ENCODE data around the gene ZFPM1.

ZFPM1 gene

DNA sequence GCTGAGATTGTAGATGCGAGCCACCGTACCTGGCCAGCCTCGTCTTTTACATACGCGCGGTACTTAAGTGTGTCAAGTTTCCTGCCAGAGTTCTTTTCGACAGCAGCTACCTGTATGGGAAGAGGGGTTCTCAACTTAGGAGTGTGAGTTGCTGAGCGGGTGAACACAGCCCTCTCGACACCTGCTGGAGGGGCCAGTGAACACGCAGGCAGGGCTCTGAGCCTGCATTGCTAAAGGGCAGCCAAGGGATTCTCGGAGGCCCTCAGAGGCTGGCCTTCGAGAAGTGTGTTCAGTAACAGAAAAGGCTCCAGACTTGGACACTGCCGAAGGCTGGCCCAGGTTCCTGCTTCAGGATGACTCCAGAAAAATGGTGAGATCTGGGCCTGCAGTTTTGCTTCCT, 123.2 kb downstream of the ZFPM1 start (continued):
- TF ChIP-seq TCF4 (CRISPR knock-in tag; IDR thresholded peaks at IDR 0.05; ENCODE audit: borderline replicate concordance) = no peak

DNA sequence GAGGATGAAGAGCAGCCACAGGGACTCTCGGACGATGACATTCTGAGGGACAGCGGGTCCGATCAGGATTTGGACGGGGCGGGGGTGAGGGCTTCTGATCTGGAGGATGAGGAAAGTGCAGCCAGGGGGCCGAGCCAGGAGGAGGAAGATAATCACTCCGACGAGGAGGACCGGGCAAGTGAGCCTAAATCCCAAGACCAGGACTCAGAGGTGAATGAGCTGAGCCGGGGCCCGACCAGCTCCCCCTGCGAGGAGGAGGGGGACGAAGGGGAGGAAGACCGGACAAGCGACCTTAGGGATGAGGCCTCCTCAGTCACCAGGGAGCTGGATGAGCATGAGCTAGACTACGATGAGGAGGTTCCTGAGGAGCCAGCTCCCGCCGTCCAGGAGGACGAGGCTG, 124.1 kb downstream of the ZFPM1 start:
- TF ChIP-seq RARB (CRISPR knock-in tag; IDR thresholded peaks at IDR 0.05) = no peak
- no peak for TF ChIP-seq ZNF565 (CRISPR knock-in tag; conservative IDR thresholded peaks at IDR 0.05; ENCODE audit: low read depth)
- TF ChIP-seq ISL1 (CRISPR knock-in tag; IDR thresholded peaks at IDR 0.05) = no peak
- no peak for TF ChIP-seq TOX (CRISPR knock-in tag; IDR thresholded peaks at IDR 0.05; ENCODE audit: borderline replicate concordance)
- TF ChIP-seq, protein P1, sequence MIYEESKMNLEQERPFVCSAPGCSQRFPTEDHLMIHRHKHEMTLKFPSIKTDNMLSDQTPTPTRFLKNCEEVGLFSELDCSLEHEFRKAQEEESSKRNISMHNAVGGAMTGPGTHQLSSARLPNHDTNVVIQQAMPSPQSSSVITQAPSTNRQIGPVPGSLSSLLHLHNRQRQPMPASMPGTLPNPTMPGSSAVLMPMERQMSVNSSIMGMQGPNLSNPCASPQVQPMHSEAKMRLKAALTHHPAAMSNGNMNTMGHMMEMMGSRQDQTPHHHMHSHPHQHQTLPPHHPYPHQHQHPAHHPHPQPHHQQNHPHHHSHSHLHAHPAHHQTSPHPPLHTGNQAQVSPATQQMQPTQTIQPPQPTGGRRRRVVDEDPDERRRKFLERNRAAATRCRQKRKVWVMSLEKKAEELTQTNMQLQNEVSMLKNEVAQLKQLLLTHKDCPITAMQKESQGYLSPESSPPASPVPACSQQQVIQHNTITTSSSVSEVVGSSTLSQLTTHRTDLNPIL (CRISPR knock-in tag; IDR thresholded peaks at IDR 0.05; ENCODE audit: low read depth) = no peak
- no peak for TF ChIP-seq ZFP30 (CRISPR knock-in tag; IDR thresholded peaks at IDR 0.05)
- no peak for ATAC-seq

DNA sequence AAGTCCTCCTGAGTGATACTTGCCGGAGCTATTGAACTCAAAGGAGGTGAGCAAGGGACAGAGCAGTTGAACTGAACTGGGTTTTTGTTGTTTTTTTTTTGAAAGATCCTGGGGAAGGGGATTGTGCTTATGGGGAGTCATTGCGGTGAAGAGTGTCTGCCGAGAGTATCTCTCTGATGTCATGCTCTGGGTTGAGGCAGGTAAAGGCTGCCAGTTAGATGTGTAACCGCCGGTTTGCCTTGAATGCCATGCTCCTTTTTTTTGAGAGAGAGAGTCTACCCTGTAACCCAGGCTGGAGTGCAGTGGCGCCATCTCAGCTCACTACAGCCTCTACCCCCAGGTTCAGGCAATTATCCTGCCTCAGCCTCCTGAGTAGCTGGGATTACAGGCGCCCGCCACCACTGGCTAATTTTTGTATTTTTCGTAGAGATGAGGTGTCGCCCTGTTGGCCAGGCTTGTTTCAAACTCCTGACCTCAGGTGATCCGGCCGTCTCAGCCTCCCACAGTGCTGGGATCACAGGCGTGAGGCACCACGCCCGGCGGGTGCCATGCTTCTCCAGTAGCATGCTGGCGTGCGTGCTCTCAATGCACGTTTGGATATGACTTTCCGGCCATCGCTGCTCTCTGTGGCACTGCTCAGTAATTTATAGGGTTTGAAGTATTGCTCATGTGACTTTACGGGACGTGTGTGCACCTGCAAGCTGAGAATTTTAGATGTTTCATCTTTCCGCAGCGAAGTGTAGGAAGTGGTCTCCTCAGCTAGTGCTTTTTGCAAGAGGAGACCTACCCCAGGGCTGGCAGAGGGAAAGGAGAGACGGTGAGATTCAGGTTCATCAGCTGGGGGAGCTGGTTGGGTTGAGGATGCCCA, 125.6 kb downstream of the ZFPM1 start:
- ATAC-seq = no peak

DNA sequence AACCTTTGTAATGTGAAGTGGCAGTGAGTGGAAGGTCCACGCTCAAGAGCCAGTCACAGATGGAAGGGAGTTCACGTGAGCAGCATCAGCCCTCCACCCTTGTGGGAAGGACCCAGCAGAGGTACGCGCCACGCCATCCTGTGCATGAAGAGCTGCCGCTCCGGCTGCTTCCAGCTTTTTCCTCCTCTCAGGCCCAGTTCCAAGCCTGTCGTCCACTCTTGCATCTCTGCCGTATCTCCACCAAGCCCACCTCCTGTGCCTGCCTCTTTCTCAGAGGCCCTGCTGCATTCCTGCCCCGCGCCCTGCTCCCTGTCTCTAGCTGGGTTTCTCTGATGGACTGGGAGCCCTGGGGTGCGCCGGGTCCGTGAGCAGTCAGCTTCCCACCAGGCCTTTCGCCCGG, 127.3 kb downstream of the ZFPM1 start:
- no peak for ATAC-seq
- no peak for TF ChIP-seq ZFP30 (CRISPR knock-in tag; IDR thresholded peaks at IDR 0.05)
- no peak for TF ChIP-seq ISL1 (CRISPR knock-in tag; IDR thresholded peaks at IDR 0.05)
- TF ChIP-seq, protein P1 (CRISPR knock-in tag; IDR thresholded peaks at IDR 0.05; ENCODE audit: low read depth) = no peak
- no peak for TF ChIP-seq ZFP3 (CRISPR knock-in tag; IDR thresholded peaks at IDR 0.05)
- TF ChIP-seq, protein P2, sequence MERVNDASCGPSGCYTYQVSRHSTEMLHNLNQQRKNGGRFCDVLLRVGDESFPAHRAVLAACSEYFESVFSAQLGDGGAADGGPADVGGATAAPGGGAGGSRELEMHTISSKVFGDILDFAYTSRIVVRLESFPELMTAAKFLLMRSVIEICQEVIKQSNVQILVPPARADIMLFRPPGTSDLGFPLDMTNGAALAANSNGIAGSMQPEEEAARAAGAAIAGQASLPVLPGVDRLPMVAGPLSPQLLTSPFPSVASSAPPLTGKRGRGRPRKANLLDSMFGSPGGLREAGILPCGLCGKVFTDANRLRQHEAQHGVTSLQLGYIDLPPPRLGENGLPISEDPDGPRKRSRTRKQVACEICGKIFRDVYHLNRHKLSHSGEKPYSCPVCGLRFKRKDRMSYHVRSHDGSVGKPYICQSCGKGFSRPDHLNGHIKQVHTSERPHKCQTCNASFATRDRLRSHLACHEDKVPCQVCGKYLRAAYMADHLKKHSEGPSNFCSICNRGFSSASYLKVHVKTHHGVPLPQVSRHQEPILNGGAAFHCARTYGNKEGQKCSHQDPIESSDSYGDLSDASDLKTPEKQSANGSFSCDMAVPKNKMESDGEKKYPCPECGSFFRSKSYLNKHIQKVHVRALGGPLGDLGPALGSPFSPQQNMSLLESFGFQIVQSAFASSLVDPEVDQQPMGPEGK (CRISPR knock-in tag; IDR thresholded peaks at IDR 0.05; ENCODE audit: borderline replicate concordance) = no peak
- TF ChIP-seq TCF4 (CRISPR knock-in tag; IDR thresholded peaks at IDR 0.05; ENCODE audit: borderline replicate concordance) = no peak
- TF ChIP-seq, protein P3, sequence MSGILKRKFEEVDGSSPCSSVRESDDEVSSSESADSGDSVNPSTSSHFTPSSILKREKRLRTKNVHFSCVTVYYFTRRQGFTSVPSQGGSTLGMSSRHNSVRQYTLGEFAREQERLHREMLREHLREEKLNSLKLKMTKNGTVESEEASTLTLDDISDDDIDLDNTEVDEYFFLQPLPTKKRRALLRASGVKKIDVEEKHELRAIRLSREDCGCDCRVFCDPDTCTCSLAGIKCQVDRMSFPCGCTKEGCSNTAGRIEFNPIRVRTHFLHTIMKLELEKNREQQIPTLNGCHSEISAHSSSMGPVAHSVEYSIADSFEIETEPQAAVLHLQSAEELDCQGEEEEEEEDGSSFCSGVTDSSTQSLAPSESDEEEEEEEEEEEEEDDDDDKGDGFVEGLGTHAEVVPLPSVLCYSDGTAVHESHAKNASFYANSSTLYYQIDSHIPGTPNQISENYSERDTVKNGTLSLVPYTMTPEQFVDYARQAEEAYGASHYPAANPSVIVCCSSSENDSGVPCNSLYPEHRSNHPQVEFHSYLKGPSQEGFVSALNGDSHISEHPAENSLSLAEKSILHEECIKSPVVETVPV (CRISPR knock-in tag; IDR thresholded peaks at IDR 0.05) = no peak
- TF ChIP-seq, protein P4, sequence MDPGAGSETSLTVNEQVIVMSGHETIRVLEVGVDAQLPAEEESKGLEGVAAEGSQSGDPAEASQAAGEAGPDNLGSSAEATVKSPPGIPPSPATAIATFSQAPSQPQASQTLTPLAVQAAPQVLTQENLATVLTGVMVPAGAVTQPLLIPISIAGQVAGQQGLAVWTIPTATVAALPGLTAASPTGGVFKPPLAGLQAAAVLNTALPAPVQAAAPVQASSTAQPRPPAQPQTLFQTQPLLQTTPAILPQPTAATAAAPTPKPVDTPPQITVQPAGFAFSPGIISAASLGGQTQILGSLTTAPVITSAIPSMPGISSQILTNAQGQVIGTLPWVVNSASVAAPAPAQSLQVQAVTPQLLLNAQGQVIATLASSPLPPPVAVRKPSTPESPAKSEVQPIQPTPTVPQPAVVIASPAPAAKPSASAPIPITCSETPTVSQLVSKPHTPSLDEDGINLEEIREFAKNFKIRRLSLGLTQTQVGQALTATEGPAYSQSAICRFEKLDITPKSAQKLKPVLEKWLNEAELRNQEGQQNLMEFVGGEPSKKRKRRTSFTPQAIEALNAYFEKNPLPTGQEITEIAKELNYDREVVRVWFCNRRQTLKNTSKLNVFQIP (CRISPR knock-in tag; IDR thresholded peaks at IDR 0.05; ENCODE audit: borderline replicate concordance, low read depth) = no peak
- no peak for TF ChIP-seq ESRRG (CRISPR knock-in tag; IDR thresholded peaks at IDR 0.05)
- TF ChIP-seq PPARA (CRISPR knock-in tag; IDR thresholded peaks at IDR 0.05; ENCODE audit: borderline replicate concordance) = no peak
- no peak for TF ChIP-seq GLIS3 (CRISPR knock-in tag; IDR thresholded peaks at IDR 0.05)
- no peak for TF ChIP-seq CSDC2 (CRISPR knock-in tag; IDR thresholded peaks at IDR 0.05)
- no peak for TF ChIP-seq OSR1 (CRISPR knock-in tag; IDR thresholded peaks at IDR 0.05)
- no peak for TF ChIP-seq ZNF8 (CRISPR knock-in tag; IDR thresholded peaks at IDR 0.05)
- no peak for TF ChIP-seq SNAI2 (CRISPR knock-in tag; IDR thresholded peaks at IDR 0.05)
- TF ChIP-seq ARNTL (CRISPR knock-in tag; IDR thresholded peaks at IDR 0.05; ENCODE audit: borderline replicate concordance, low read depth) = no peak
- TF ChIP-seq ZNF565 (CRISPR knock-in tag; conservative IDR thresholded peaks at IDR 0.05; ENCODE audit: low read depth) = no peak

More for the DNA sequence above, 125.6 kb downstream of the ZFPM1 start:
- TF ChIP-seq ZNF8 (CRISPR knock-in tag; IDR thresholded peaks at IDR 0.05) (no peak), SNAI2 (CRISPR knock-in tag; IDR thresholded peaks at IDR 0.05) (no peak), ZC3H10 (CRISPR knock-in tag; IDR thresholded peaks at IDR 0.05) (no peak), GLIS3 (CRISPR knock-in tag; IDR thresholded peaks at IDR 0.05) (no peak)
- TF ChIP-seq, protein P5, sequence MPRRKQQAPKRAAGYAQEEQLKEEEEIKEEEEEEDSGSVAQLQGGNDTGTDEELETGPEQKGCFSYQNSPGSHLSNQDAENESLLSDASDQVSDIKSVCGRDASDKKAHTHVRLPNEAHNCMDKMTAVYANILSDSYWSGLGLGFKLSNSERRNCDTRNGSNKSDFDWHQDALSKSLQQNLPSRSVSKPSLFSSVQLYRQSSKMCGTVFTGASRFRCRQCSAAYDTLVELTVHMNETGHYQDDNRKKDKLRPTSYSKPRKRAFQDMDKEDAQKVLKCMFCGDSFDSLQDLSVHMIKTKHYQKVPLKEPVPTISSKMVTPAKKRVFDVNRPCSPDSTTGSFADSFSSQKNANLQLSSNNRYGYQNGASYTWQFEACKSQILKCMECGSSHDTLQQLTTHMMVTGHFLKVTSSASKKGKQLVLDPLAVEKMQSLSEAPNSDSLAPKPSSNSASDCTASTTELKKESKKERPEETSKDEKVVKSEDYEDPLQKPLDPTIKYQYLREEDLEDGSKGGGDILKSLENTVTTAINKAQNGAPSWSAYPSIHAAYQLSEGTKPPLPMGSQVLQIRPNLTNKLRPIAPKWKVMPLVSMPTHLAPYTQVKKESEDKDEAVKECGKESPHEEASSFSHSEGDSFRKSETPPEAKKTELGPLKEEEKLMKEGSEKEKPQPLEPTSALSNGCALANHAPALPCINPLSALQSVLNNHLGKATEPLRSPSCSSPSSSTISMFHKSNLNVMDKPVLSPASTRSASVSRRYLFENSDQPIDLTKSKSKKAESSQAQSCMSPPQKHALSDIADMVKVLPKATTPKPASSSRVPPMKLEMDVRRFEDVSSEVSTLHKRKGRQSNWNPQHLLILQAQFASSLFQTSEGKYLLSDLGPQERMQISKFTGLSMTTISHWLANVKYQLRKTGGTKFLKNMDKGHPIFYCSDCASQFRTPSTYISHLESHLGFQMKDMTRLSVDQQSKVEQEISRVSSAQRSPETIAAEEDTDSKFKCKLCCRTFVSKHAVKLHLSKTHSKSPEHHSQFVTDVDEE (CRISPR knock-in tag; IDR thresholded peaks at IDR 0.05) = no peak
- TF ChIP-seq, protein P3 (CRISPR knock-in tag; IDR thresholded peaks at IDR 0.05) = no peak
